Right lobe of liver (tissue), 6 donors: ENCODE data around the gene GPN1. TPM values are rescaled to one million over a fixed set of nuclear protein-coding genes. Genes with fewer than 3 reads are reported as not detected.

Experiments
- ATAC-seq, 4 donors: fragments of 200-7000 bp; cut with Tn5 transposase; one replicate each; pipeline ENCODE4 v1.9.1; 2020; ENCODE audit warnings: mild to moderate bottlenecking in 4 of 4, moderate library complexity in 4 of 4
- DNase-seq, 3 donors: peaks; one replicate each; pipeline ENCODE4 v3.0.0-alpha.2; 2020
- H3K27ac ChIP-seq, 3 donors: fragments of 200-600 bp; one replicate each; pipeline ENCODE4 v1.8.0; 2022
- H3K27me3 ChIP-seq, 2 donors: fragments of 200-600 bp; one replicate each; pipeline ENCODE4 v1.8.0; 2022
- H3K36me3 ChIP-seq, 4 donors: fragments of 200-600 bp; sonication (generic) in 1 of 4; one replicate each; pipeline versions ENCODE4 v1.5.1 to v1.8.0; 2017 to 2022; ENCODE audit warnings: control low read depth in 1 of 4
- H3K4me1 ChIP-seq, 4 donors: fragments of 200-600 bp; sonication (generic) in 1 of 4; one replicate each; pipeline versions ENCODE4 v1.5.1 to v1.8.0; 2017 to 2022; ENCODE audit warnings: control low read depth in 1 of 4
- H3K4me3 ChIP-seq, 3 donors: fragments of 200-600 bp; one replicate each; pipeline ENCODE4 v1.8.0; 2022
- H3K9me3 ChIP-seq, 4 donors: fragments of 200-600 bp; sonication (generic) in 1 of 4; one replicate each; pipeline versions ENCODE4 v1.5.1 to v1.8.0; 2017 to 2022; ENCODE audit warnings: control low read depth in 1 of 4
- CTCF ChIP-seq, 4 donors: fragments of 200-600 bp in 3 of 4; fragments of 450-650 bp in 1 of 4; IDR thresholded peaks; one replicate each; pipeline versions ENCODE4 v1.5.1 to v1.8.0; 2016 to 2022; ENCODE audit warnings: antibody characterized with exemption in 4 of 4, mild to moderate bottlenecking in 2 of 4
- POLR2A ChIP-seq: fragments of 450-650 bp; IDR thresholded peaks from one replicate; pipeline ENCODE4 v1.6.1; 2017; ENCODE audit warnings: antibody characterized with exemption, mild to moderate bottlenecking
- WGBS: methylation state at CpG from one replicate; pipeline ENCODE4 v1.1.6; 2018; ENCODE audit warnings: low coverage, low lambda C conversion rate; ENCODE audit not compliant: insufficient coverage; ENCODE audit errors: missing lambda C conversion rate; 5-methylcytosine and 5-hydroxymethylcytosine counted together
- intact Hi-C, 2 donors: fragments of 100-400 bp; cut with DNase I; formaldehyde crosslinking; loops; one replicate each; pipeline versions ENCODE4 v1.11.2 to v1.14.1; 2022
- small RNA-seq, 2 experiments: library from RNA; depleted of rRNA; stranded (forward); fragments of <200 nt; gene quantifications; one replicate each; pipeline ENCODE3, GENCODE V24; 2016
- total RNA-seq, 6 experiments: library from RNA; depleted of rRNA in 2 of 6; stranded (reverse); fragments of >200 nt in 2 of 6; fragmentation: NEBNext Ultra II Directional in 3 of 6; extraction: Animal tissue kit (Norgen Biotek cat#: 25700) in 3 of 6; gene quantifications; one replicate each; pipeline versions ENCODE4 v1.1.0 to v1.2.4, GENCODE V29; 2016 to 2023
- donor health status: DM: no; HTN: yes; CAD: no.
- donor health status: DM: no; HTN: no; CAD: no.
- donor health status: DM: no; HTN: no; CAD: no.
- donor health status: DM: no; HTN: yes; CAD: no.
- donor health status: DM: no; HTN: yes; CAD: no.

GPN1 gene
- total RNA-seq, 6 experiments from 2014 or later = 9.4 to 14.6 (median 11.3) TPM

DNA sequence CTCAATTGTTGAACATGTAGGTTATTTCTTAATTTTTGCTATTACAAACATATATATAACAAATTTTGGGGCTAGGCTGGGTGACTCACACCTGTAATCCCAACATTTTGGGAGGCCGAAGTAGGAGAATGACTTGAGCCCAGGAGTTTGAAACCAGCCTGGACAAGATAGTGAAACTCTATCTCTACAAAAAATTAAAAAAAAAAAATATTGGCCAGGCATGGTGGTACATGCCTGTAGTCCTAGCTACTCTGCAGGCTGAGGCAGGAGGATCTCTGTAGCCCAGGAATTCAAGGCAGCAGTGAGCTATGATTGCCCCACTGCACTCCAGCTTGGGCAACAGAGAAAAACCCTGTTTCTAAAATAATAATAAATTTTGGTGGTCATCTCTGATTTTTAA, 58.4 kb downstream of the GPN1 start:
- intact Hi-C loops = no loop called here
- Histone ChIP-seq H3K4me3 (no peak overlapping the region), H3K27ac (no peak overlapping the region), H3K4me1 (no peaks in the 10 kb centered on the region), H3K27me3 (no peaks in the 10 kb centered on the region), H3K9me3 (no peaks in the 10 kb centered on the region), H3K36me3 (peaks cover 0 to 34% (median 15%) of the 10 kb centered on the region in 4 donors)
- ATAC-seq (no peak), DNase-seq (no peak)
- WGBS = 100% methylated on average over 1 of the region's 1 CpG
- TF ChIP-seq POLR2A (no peak), CTCF (IDR thresholded peaks at IDR 0.05) (no peak)

- no peak for ATAC-seq
Measured at GRCh38 chr2:27689424-27689823, 60.6 kb downstream of the GPN1 start.

DNA sequence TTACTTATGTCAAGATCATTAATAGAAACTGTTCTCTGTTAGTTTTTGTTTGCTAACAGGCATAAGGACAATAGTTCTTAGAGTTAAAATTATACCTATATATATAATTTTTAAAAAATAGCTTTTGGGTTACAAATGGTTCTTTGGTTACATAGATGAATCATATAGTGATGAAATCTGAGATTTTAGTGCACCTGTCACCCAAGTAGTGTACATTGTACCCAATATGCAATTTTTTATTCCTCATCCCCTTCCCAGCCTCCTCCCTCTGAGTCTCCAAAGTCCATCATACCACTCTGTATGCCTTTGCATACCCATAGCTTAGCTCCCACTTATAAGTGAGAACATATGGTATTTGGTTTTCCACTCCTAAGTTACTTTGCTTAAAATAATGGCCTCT, 61.2 kb downstream of the GPN1 start:
- no peak overlapping the region for H3K4me3 ChIP-seq
- DNase-seq = no peak
- no peak for TF ChIP-seq POLR2A
- TF ChIP-seq CTCF (IDR thresholded peaks at IDR 0.05) = no peak
- no peak overlapping the region for H3K27ac ChIP-seq
- intact Hi-C loops = no loop called here
- no peaks in the 10 kb centered on the region for H3K9me3 ChIP-seq
- H3K4me1 ChIP-seq = no peaks in the 10 kb centered on the region
- no peak for ATAC-seq
- no peaks in the 10 kb centered on the region for H3K27me3 ChIP-seq
- H3K36me3 ChIP-seq = peaks cover 0 to 41% (median 19%) of the 10 kb centered on the region in 4 donors

More at GRCh38 chr2:27689424-27689823, 60.6 kb downstream of the GPN1 start:
- no peak for DNase-seq
- peaks cover 0 to 38% (median 19%) of the 10 kb centered on the region in 4 donors for H3K36me3 ChIP-seq
- no peak overlapping the region for H3K4me3 ChIP-seq
- H3K27me3 ChIP-seq = no peaks in the 10 kb centered on the region
- 94% methylated on average over 2 of the region's 2 CpGs for WGBS
- H3K9me3 ChIP-seq = no peaks in the 10 kb centered on the region
- intact Hi-C loops = no loop called here
- no peaks in the 10 kb centered on the region for H3K4me1 ChIP-seq
- TF ChIP-seq POLR2A (no peak), CTCF (IDR thresholded peaks at IDR 0.05) (no peak)
- no peak overlapping the region for H3K27ac ChIP-seq

- 88% methylated on average over 1 of the region's 1 CpG for WGBS
Measured at GRCh38 chr2:27697660-27698059, 68.8 kb downstream of the GPN1 start.

More at GRCh38 chr2:27697660-27698059, 68.8 kb downstream of the GPN1 start:
- no peaks in the 10 kb centered on the region for H3K27me3 ChIP-seq
- H3K36me3 ChIP-seq = peaks cover 0 to 22% (median 3%) of the 10 kb centered on the region in 4 donors
- intact Hi-C loops = no loop called here
- H3K4me1 ChIP-seq = no peaks in the 10 kb centered on the region
- no peaks in the 10 kb centered on the region for H3K9me3 ChIP-seq
- TF ChIP-seq POLR2A = no peak
- TF ChIP-seq CTCF (IDR thresholded peaks at IDR 0.05) = no peak
- DNase-seq (no peak), ATAC-seq (no peak)
- no peak overlapping the region for H3K4me3 ChIP-seq
- H3K27ac ChIP-seq = no peak overlapping the region

Small RNAs within 50 kb of the gene (small RNA-seq; reads per million reads assigned to genes)
- 0 reads per million in 2 experiments for gene RF00340

Other genes with a start within 250 kb of the GPN1 start
- 10 to 100 TPM in 2 of 6 experiments, 1 to 10 TPM in 4; 6.0 to 14.7 (median 9.8) TPM for gene ZNF513, start 248.3 kb upstream of the GPN1 start, total RNA-seq
- 10 to 100 TPM; 20.9 to 38.4 (median 24.2) TPM for gene PPM1G, start 219.5 kb upstream of the GPN1 start, total RNA-seq
- 10 to 100 TPM; 37.7 to 49.4 (median 41.5) TPM for gene NRBP1, start 200.4 kb upstream of the GPN1 start, total RNA-seq
- gene KRTCAP3, start 186.7 kb upstream of the GPN1 start, total RNA-seq = 1 to 10 TPM; 3.2 to 8.0 (median 4.6) TPM
- gene IFT172, start 139.3 kb upstream of the GPN1 start, total RNA-seq = 10 to 100 TPM in 1 of 6 experiments, 1 to 10 TPM in 5; 4.4 to 11.5 (median 6.2) TPM
- 100 to 1,000 TPM in 2 of 6 experiments, 10 to 100 TPM in 4; 29.9 to 123 (median 65.1) TPM for gene FNDC4, start 133.8 kb upstream of the GPN1 start, total RNA-seq
- gene GCKR, start 132.2 kb upstream of the GPN1 start, total RNA-seq = 100 to 1,000 TPM in 4 of 6 experiments, 10 to 100 TPM in 2; 57.9 to 164 (median 115) TPM
- 10 to 100 TPM in 1 of 6 experiments, 1 to 10 TPM in 5; 5.5 to 13.4 (median 6.8) TPM for gene ZNF512, start 46.0 kb upstream of the GPN1 start, total RNA-seq
- 1 to 10 TPM in 4 of 6 experiments, under 1 TPM in 2; 0.74 to 2.1 (median 1.5) TPM for gene CCDC121, start within 50 bp of the GPN1 start, total RNA-seq
- gene SUPT7L, start 34.6 kb downstream of the GPN1 start, total RNA-seq = 10 to 100 TPM; 11.4 to 15.3 (median 13.9) TPM
- 10 to 100 TPM in 2 of 6 experiments, 1 to 10 TPM in 4; 6.5 to 12.7 (median 8.5) TPM for gene SLC4A1AP, start 34.8 kb downstream of the GPN1 start, total RNA-seq
- 10 to 100 TPM; 28.9 to 63.4 (median 36.0) TPM for gene MRPL33, start 142.7 kb downstream of the GPN1 start, total RNA-seq